GM18505 (cell line): ENCODE data around the gene POLD2.

ENCODE experiments used
- ATAC-seq: cut with Tn5 transposase; IDR thresholded peaks from one replicate; pipeline ENCODE4 v1.9.1; 2021; ENCODE audit not compliant: unreplicated experiment
- POLR2A ChIP-seq: IDR thresholded peaks from 4 replicates; pipeline ENCODE4 v1.6.1; 2011; ENCODE audit warnings: borderline replicate concordance; ENCODE audit not compliant: insufficient read depth, insufficient read length; ENCODE audit errors: extremely low read depth

POLD2 gene

DNA sequence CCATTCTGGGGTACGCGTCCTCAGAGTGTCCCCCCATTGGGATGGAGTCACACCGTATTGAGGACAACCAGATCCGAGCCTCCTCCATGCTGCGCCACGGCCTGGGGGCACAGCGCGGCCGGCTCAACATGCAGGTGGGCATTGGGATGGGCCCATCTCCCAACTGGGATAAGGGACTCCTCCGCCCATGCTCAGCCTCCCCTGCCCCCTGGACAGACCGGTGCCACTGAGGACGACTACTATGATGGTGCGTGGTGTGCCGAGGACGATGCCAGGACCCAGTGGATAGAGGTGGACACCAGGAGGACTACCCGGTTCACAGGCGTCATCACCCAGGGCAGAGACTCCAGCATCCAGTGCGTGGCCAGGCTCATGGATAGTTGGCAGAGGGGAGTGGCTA lies 13.4 kb downstream of the POLD2 start:
- TF ChIP-seq POLR2A = no peak
- no peak for ATAC-seq

DNA sequence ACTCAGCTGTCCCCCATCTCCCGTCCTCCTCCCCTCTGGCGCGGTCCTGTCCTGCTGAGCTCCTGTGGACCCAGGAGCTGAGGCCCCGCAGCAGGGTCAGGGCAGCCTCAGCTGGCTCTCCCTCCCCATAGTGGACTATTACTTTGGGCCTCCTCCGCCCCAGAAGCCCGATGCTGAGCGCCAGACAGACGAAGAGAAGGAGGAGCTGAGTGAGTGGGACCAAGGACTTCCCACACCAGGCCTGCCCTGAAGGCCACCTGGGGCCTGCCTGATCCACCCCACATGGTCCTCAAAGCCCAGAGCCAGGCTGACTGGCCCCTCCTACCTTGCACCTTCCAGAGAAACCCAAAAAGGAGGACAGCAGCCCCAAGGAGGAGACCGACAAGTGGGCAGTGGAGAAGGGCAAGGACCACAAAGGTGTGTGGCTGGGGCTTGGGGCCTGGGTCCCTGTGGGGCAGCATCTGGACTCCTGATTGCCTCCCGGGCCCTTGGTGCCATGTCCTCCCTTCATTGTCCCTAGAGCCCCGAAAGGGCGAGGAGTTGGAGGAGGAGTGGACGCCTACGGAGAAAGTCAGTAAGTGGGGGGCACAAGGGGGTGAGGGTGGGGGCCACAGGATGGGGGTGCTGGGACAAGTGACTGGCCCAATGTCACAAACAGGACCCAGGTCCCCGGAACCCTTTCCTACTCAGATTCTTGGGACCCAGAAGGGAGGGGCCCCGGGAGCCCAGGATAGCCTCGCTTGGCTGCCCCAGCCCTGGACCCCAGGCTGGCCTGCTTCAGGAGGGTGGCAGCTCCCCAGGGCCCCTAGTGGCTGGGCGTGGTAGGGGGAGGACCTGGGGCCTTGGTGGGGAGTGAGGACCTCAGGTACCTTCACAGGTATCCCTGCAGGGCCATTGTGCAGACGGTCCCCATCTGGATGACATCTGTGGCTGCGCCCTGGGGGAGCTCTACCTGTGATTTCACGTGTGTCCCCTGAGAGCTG lies 14.3 kb downstream of the POLD2 start:
- TF ChIP-seq POLR2A = no peak
- ATAC-seq = no peak

DNA sequence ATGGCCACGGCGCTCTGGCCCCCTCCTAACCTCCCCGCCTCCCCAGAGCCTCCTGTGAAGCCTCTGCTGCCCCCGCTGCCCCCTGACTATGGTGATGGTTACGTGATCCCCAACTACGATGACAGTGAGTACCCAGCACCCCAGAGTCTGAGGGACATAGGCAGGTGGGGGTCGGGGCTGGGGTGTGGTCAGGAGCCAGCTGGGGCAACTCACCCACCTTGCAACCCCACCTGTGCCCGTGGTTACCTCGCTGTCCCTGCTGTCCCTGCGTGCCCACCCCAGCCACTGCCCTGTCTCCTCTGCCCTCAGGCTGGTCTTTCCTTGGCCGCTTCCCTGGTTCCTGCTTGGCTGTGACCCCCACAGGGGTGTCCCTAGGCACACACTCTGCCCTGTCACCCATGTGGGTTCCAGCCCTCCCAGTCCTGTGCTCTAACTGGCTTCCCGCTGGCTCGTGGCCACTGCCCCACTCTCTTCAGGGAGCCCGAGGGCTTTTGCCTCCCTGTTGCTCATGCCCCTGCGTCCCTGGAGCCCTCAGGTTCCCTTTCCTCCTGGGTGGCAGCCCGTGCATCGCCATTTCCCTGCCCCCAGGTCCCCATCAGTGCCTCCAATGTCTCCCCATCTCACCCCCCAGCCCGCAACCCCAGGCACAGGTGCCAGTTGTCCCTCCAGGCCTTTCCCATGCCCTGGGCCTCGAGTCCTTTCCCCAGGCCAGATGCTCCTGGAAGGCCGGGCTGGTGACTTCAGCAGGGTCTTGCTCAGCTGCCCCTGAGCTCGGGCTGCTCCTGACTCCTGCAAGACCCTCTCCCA lies 15.2 kb downstream of the POLD2 start:
- ATAC-seq = no peak
- TF ChIP-seq POLR2A = no peak

DNA sequence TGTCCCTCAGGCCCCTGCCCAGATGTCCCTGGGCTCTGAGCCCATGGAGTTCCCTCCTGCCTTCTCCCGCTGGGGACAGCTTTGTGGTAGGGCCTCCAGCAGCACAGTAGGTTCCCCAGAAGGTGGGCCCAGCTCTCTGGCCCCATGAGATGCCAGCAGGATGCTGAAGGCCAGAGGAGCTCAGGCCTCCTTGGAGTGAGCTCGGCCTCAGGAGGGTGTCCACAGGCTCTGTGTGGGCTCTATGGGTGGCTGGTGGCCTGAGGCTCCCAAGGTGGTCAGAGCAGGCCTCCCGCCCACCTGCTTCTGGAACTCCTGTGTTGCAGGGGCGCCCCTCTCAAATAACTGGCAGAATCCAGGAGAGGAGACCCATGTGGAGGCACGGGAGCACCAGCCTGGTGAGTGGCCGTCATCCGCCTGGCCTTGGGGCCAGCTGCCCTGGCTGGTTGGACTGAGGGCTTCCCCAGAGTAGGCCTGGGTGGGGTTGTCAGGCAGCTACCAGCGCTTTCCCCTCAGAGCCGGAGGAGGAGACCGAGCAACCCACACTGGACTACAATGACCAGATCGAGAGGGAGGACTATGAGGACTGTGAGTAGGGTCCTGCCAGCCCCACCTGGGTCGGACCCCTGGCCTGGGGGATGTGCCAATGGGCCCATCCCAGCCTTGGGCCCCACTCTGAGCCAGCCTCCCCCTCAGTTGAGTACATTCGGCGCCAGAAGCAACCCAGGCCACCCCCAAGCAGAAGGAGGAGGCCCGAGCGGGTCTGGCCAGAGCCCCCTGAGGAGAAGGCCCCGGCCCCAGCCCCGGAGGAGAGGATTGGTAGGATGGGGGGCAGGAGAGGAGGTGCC lies 16.0 kb downstream of the POLD2 start:
- ATAC-seq = no peak
- TF ChIP-seq POLR2A = no peak

DNA sequence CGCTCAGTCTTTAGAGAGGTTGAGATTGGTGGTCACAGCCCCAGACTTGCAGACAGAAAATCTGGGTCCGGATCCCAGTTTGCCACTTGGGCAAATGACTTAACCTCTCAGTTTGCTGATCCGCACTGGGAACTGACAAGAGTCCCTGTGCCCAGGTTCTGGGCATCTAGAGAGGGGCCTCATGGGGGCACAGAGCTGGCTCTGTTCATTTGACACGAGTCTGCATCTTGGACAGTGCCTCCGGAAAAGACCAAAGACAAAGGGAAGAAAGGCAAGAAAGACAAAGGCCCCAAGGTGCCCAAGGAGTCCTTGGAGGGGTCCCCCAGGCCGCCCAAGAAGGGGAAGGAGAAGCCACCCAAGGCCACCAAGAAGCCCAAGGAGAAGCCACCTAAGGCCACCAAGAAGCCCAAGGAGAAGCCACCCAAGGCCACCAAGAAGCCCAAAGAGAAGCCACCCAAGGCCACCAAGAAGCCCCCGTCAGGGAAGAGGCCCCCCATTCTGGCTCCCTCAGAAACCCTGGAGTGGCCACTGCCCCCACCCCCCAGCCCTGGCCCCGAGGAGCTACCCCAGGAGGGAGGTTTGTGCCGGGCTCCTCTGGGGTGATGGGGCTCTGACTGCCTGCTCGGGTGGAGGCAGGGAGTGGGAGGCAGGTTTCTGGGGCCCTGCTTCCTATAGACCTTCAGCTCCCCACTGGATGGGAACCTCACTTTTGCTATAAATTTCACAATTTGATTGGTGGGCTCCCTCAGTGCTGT lies 16.9 kb downstream of the POLD2 start:
- no peak for ATAC-seq
- no peak for TF ChIP-seq POLR2A

DNA sequence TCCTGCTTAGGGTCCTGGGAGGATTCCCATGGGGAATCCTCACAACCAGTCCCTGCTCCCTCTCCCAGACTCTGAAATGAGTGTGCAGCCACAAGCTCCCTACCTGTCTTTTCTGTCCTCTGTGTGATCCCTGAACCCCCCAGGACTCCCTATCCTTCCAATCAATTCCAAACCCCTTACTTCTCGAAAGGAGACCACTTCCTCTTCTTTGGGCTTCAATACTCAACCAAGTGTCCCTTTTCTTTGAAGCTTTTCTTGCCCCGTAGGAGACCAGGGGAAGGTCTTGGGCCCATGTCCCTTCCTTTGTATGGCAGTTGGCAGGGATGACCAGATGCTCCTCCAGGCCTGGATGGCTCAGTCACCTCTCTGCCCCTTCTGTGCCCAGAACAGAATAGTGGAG lies 17.5 kb downstream of the POLD2 start:
- no peak for TF ChIP-seq POLR2A
- ATAC-seq = no peak

DNA sequence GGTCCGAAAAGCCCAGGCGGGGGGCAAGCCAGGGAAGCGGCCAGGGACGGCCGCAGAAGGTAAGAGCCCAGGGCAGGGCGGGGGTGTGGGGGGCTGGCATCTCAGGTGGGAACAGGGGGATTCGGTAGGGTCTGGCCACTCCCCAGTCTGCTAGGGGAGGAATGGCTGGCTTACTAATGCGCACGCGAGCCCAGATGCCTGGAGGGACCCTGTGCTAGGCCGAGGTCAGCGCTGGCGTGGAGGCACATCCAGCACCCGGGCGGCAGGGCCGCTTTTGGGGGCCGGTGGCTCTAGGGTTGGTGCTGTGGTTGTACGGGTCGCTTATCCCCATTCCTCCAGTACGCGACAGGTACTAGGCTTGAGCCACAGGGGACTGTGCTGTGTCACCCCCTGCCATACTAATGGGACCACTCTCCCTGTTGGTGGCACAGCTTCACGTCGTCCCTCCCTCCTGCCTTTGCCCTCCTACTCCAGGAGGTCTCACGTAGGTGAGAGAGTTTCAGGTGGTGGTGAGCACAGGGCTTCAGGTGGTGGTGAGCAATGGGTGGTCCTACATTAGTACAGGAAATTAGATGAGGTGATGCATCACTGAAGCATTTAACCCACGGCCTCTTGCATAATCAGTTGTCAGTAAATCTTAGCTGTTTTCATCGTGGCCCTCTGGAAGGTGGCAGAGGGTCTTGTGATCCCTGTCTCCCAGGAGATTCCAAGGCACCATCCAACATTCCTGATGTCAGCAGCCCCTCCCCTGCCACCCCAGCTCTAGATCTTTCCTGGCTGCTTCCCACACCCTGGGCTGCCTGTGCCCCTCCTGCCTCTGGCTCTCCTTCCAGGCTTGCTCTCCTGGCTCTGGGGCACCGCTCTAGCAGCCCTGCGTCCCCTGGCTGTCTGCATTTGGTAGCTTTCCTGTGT lies 18.2 kb downstream of the POLD2 start:
- no peak for ATAC-seq
- no peak for TF ChIP-seq POLR2A

DNA sequence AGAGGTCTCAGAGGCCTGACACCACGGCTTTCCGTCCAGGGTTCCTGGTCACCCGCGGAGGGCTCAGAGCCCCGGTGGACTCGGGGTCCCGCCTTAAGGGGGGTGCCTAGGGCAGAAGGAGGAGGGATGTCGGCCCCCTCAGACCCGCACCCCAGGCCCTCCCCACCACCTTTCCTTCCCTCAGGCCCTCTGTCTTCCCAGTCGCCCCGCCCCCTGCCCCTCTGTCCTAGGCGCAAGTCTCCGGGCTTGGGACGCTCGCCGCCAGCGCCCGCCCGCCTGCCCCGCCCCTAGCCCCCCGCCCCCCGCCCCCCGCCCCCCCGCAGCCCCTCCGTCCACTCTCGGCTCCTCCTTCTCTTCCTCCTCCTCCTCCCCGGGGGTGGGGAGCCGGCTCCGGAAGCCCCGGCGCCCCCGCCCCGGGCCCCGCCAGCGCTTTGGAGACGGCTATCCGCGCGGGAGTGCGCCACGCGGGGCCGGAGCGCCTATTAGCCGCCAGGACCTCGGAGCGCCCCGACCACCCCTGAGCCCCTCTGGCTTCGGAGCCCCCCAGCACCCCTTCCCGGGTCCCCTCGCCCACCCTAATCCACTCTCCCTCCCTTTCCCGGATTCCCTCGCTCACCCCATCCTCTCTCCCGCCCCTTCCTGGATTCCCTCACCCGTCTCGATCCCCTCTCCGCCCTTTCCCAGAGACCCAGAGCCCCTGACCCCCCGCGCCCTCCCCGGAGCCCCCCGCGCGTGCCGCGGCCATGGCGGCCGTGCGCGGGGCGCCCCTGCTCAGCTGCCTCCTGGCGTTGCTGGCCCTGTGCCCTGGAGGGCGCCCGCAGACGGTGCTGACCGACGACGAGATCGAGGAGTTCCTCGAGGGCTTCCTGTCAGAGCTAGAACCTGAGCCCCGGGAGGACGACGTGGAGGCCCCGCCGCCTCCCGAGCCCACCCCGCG lies 19.2 kb downstream of the POLD2 start, which contains the start of gene AEBP1:
Gene AEBP1 (plus strand): TSS at position 423 of the 937 bp plus-strand sequence. CDS start 321 bp downstream, at position 744.
- no peak for TF ChIP-seq POLR2A
- no peak for ATAC-seq

DNA sequence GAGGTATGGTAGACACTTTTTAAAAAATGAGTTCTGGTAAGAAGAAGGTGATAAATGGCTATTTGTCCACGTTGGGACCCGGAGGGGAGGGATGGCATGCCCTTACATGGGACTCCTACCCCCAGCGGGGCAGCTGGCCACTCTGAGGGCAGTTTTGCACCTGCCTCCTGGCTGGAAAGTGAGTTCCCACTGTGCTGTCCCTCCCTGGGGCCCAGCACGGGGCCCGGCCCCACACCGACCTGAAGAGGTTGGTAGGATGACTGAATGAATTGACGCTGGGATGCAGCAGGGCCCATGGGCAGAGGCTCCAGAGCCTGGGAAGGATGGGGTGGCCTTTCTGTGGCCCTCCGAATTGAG lies 19.8 kb downstream of the POLD2 start:
- TF ChIP-seq POLR2A = no peak
- no peak for ATAC-seq

DNA sequence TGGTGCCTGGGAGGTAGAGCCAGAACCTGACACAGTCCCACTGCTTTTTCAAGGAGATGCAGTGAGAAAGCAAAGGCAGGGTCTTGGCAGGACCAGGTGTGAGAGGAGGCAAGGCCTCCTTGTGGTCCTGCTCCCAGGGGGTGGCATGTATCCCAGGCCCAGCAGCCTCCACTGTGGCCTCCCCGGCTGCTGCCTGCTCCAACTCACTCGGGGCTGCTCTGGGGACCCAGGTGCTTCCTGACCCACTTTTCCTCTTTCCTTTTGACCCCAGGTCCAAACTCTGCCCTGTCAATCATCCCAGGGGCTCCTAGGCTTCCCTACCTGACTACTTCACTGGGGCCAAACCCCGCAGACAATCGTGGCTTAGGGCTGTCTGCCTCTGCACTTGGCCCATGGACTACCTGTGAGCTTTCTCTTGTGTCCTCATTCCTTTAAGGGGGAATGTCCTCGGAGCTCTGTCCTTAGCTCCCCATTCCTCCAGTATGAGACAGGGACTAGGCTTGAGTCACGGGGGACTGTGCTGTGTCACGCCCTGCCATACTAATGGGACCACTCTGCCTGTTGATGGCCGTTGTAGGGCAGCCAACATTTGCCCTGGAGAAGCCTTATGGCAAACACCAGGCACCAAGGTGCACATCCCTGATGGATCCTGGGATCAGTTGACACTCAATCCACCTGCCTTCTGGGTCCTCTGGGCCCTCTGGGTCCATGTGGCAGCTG lies 20.3 kb downstream of the POLD2 start:
- TF ChIP-seq POLR2A = no peak
- ATAC-seq = no peak
